Endodermal cell (in vitro differentiated cells): Measurements from ENCODE around the gene PSORS1C1. TPM values are rescaled to one million over a fixed set of nuclear protein-coding genes. Genes with fewer than 3 reads are reported as not detected.

Source experiments
- DNase-seq: peaks from one replicate; pipeline ENCODE4 v3.0.0-alpha.2; 2017
- H3K27ac ChIP-seq: 2 replicates; pipeline ENCODE4 v1.5.1; 2013; ENCODE audit warnings: mild to moderate bottlenecking, low read depth, low read length, moderate library complexity
- H3K27me3 ChIP-seq: 2 replicates; pipeline ENCODE4 v1.6.1; 2013; ENCODE audit warnings: mild to moderate bottlenecking, low read length, moderate library complexity; ENCODE audit not compliant: insufficient read depth, control insufficient read depth, poor library complexity, severe bottlenecking
- H3K36me3 ChIP-seq: 2 replicates; pipeline ENCODE4 v1.7.0; 2013; ENCODE audit warnings: mild to moderate bottlenecking, low read length, moderate library complexity; ENCODE audit not compliant: control insufficient read depth, insufficient read depth
- H3K4me1 ChIP-seq: one replicate; pipeline ENCODE4 v1.7.0; 2013; ENCODE audit warnings: low read length; ENCODE audit not compliant: control insufficient read depth, insufficient read depth
- H3K4me3 ChIP-seq: 2 replicates; pipeline ENCODE4 v1.5.1; 2013; ENCODE audit warnings: mild to moderate bottlenecking, low read length, moderate library complexity
- H3K9ac ChIP-seq: 2 replicates; pipeline ENCODE4 v1.6.1; 2013; ENCODE audit warnings: mild to moderate bottlenecking, low read length, moderate library complexity; ENCODE audit not compliant: poor library complexity, severe bottlenecking; ENCODE audit errors: extremely low read depth
- H3K9me3 ChIP-seq: 2 replicates; pipeline ENCODE4 v1.6.1; 2013; ENCODE audit warnings: mild to moderate bottlenecking, low read length, moderate library complexity; ENCODE audit not compliant: control insufficient read depth
- H3K27ac Mint-ChIP-seq: 2 replicates; pipeline ENCODE4 v1.8.0; 2020; ENCODE audit warnings: mixed read lengths
- H3K27me3 Mint-ChIP-seq: 2 replicates; pipeline ENCODE4 v1.8.0; 2021; ENCODE audit warnings: mild to moderate bottlenecking, mixed read lengths; ENCODE audit not compliant: insufficient read depth
- H3K36me3 Mint-ChIP-seq: 2 replicates; pipeline ENCODE4 v1.8.0; 2020; ENCODE audit warnings: low read depth, mixed read lengths
- H3K4me1 Mint-ChIP-seq: 2 replicates; pipeline ENCODE4 v1.8.0; 2020; ENCODE audit warnings: mixed read lengths
- H3K4me3 Mint-ChIP-seq: 2 replicates; pipeline ENCODE4 v1.8.0; 2020; ENCODE audit warnings: mild to moderate bottlenecking, moderate library complexity, mixed read lengths
- H3K9me3 Mint-ChIP-seq: 2 replicates; pipeline ENCODE4 v1.8.0; 2020; ENCODE audit warnings: mild to moderate bottlenecking, mixed read lengths
- CTCF ChIP-seq: fragments of 200-600 bp; sonication (generic); conservative IDR thresholded peaks from 2 replicates; pipeline ENCODE4 v1.5.0; 2021; ENCODE audit warnings: antibody characterized with exemption, mild to moderate bottlenecking
- WGBS, 2 experiments: methylation state at CpG; one replicate each; pipeline versions ENCODE4 v1.1.5 to v1.1.7; 2013; ENCODE audit warnings: missing lambda C conversion rate in 2 of 2, mixed read lengths in 1 of 2; ENCODE audit not compliant: insufficient coverage in 1 of 2, insufficient read length in 1 of 2; 5-methylcytosine and 5-hydroxymethylcytosine counted together
- total RNA-seq, 2 donors: library from RNA; stranded (reverse); fragmentation: NEBNext Ultra II Directional in 1 of 2; extraction: Animal tissue kit (Norgen Biotek cat#: 25700) in 1 of 2; gene quantifications; 2 replicates in 1 of 2; 3 replicates in 1 of 2; pipeline ENCODE4 v1.2.1, GENCODE V29; 2021

The PSORS1C1 gene
- total RNA-seq, 2 donors from 2014 or later = 1.1 to 1.2 TPM

GRCh38 chr6:31144970-31145340 is 30.4 kb downstream of the PSORS1C1 start:
- H3K27ac ChIP-seq = no peak overlapping the region
- H3K4me3 ChIP-seq = no peak overlapping the region
- no peak overlapping the region for H3K27ac Mint-ChIP-seq
- H3K36me3 Mint-ChIP-seq = peaks cover 46% of the 10 kb centered on the region
- DNase-seq = no peak
- H3K4me1 Mint-ChIP-seq = peaks cover 8% of the 10 kb centered on the region
- H3K4me3 Mint-ChIP-seq = no peak overlapping the region
- H3K9me3 Mint-ChIP-seq = no peaks in the 10 kb centered on the region
- no peak overlapping the region for H3K9ac ChIP-seq
- no peak for TF ChIP-seq CTCF
- no peaks in the 10 kb centered on the region for H3K27me3 ChIP-seq
- H3K36me3 ChIP-seq = peaks cover 14% of the 10 kb centered on the region
- 89 to 100% methylated on average over 1 to 11 of the region's 11 CpGs for WGBS, 2 experiments
- H3K27me3 Mint-ChIP-seq = no peaks in the 10 kb centered on the region
- H3K4me1 ChIP-seq = no peaks in the 10 kb centered on the region
- no peaks in the 10 kb centered on the region for H3K9me3 ChIP-seq

GRCh38 chr6:31145386-31145785 is 30.8 kb downstream of the PSORS1C1 start:
- Histone ChIP-seq H3K36me3 (peaks cover 14% of the 10 kb centered on the region), H3K27me3 (no peaks in the 10 kb centered on the region), H3K9me3 (no peaks in the 10 kb centered on the region), H3K4me3 (no peak overlapping the region), H3K9ac (no peak overlapping the region), H3K27ac (no peak overlapping the region), H3K4me1 (no peaks in the 10 kb centered on the region)
- no peak for TF ChIP-seq CTCF
- H3K27ac Mint-ChIP-seq = no peak overlapping the region
- 90% methylated on average over 2 to 10 of the region's 10 CpGs for WGBS, 2 experiments
- no peaks in the 10 kb centered on the region for H3K9me3 Mint-ChIP-seq
- H3K27me3 Mint-ChIP-seq = no peaks in the 10 kb centered on the region
- no peak overlapping the region for H3K4me3 Mint-ChIP-seq
- no peak for DNase-seq
- peaks cover 6% of the 10 kb centered on the region for H3K4me1 Mint-ChIP-seq
- peaks cover 50% of the 10 kb centered on the region for H3K36me3 Mint-ChIP-seq

GRCh38 chr6:31149827-31150447 is 35.3 kb downstream of the PSORS1C1 start:
- no peaks in the 10 kb centered on the region for H3K27me3 Mint-ChIP-seq
- peaks cover 13% of the 10 kb centered on the region for H3K36me3 ChIP-seq
- H3K27ac ChIP-seq = no peak overlapping the region
- DNase-seq = no peak
- no peaks in the 10 kb centered on the region for H3K4me1 ChIP-seq
- peaks cover 62% of the 10 kb centered on the region for H3K36me3 Mint-ChIP-seq
- no peaks in the 10 kb centered on the region for H3K4me1 Mint-ChIP-seq
- no peaks in the 10 kb centered on the region for H3K9me3 Mint-ChIP-seq
- no peak for TF ChIP-seq CTCF
- no peaks in the 10 kb centered on the region for H3K27me3 ChIP-seq
- H3K4me3 ChIP-seq = no peak overlapping the region
- H3K27ac Mint-ChIP-seq = no peak overlapping the region
- no peaks in the 10 kb centered on the region for H3K9me3 ChIP-seq
- H3K9ac ChIP-seq = no peak overlapping the region
- WGBS, 2 experiments = 91 to 96% methylated on average over 5 to 6 of the region's 6 CpGs
- no peak overlapping the region for H3K4me3 Mint-ChIP-seq
